ENCODE results near the gene ASIC1. TPM values are rescaled to one million over a fixed set of nuclear protein-coding genes. Genes with fewer than 3 reads are reported as not detected.

The ASIC1 gene
- total RNA-seq, 1 experiment from 2014 or later = 3.3 TPM

GRCh38 chr12:50040657-50041056, 16.7 kb upstream of the ASIC1 start:
- DNase-seq (ENCODE audit: low spot score) = no peak

GRCh38 chr12:50041062-50041860, 16.1 kb upstream of the ASIC1 start:
- no peak for DNase-seq (ENCODE audit: low spot score)

GRCh38 chr12:50041962-50042361, 15.4 kb upstream of the ASIC1 start:
- DNase-seq (ENCODE audit: low spot score) = no peak

GRCh38 chr12:50042693-50043092, 14.7 kb upstream of the ASIC1 start:
- no peak for DNase-seq (ENCODE audit: low spot score)

GRCh38 chr12:50043308-50043707, 14.1 kb upstream of the ASIC1 start:
- DNase-seq (ENCODE audit: low spot score) = no peak

- no peak for DNase-seq (ENCODE audit: low spot score)
Measured at GRCh38 chr12:50043854-50044253, 13.5 kb upstream of the ASIC1 start.

GRCh38 chr12:50047693-50048250, 9.6 kb upstream of the ASIC1 start:
- no peak for DNase-seq (ENCODE audit: low spot score)

- DNase-seq (ENCODE audit: low spot score) = no peak
Measured at GRCh38 chr12:50049254-50050118, 7.9 kb upstream of the ASIC1 start.

GRCh38 chr12:50050119-50050385, 7.3 kb upstream of the ASIC1 start:
- no peak for DNase-seq (ENCODE audit: low spot score)

GRCh38 chr12:50050410-50051098, 6.8 kb upstream of the ASIC1 start:
- no peak for DNase-seq (ENCODE audit: low spot score)

- DNase-seq (ENCODE audit: low spot score) = no peak
Measured at GRCh38 chr12:50051101-50051806, 6.1 kb upstream of the ASIC1 start.

- no peak for DNase-seq (ENCODE audit: low spot score)
Measured at GRCh38 chr12:50052544-50052943, 4.9 kb upstream of the ASIC1 start.

GRCh38 chr12:50052964-50053363, 4.4 kb upstream of the ASIC1 start:
- DNase-seq (ENCODE audit: low spot score) = no peak

GRCh38 chr12:50053583-50053982, 3.8 kb upstream of the ASIC1 start:
- no peak for DNase-seq (ENCODE audit: low spot score)

- DNase-seq (ENCODE audit: low spot score) = peak; percentile 25
Measured at GRCh38 chr12:50055831-50056638, 1.4 kb upstream of the ASIC1 start.

- DNase-seq (ENCODE audit: low spot score) = no peak
Measured at GRCh38 chr12:50056639-50056976, 788 bp upstream of the ASIC1 start.

- DNase-seq (ENCODE audit: low spot score) = no peak
Measured at GRCh38 chr12:50057896-50058670, 687 bp downstream of the ASIC1 start.

GRCh38 chr12:50058743-50059312, 1.4 kb downstream of the ASIC1 start:
- DNase-seq (ENCODE audit: low spot score) = no peak

GRCh38 chr12:50059440-50060119, 2.2 kb downstream of the ASIC1 start:
- peak; percentile 26 for DNase-seq (ENCODE audit: low spot score)

Data from A172 (cell line).